HCT116 (cell line): ENCODE data around the gene AOC1. TPM values are rescaled to one million over a fixed set of nuclear protein-coding genes. Genes with fewer than 3 reads are reported as not detected.

Experiments
- ATAC-seq: fragments of 200-7000 bp; cut with Tn5 transposase; 2 replicates; pipeline ENCODE4 v1.9.1; 2020; ENCODE audit warnings: mild to moderate bottlenecking, moderate library complexity
- BruUV-seq: library from RNA; stranded (reverse); fragments of 400-500 nt; replicated peaks from 2 replicates; lab custom pipeline; 2021; lab: Mats Ljungman, UMichigan
- CTCF ChIA-PET: fragments of 300-600 bp; sonication (Branson Sonifier 250); formaldehyde crosslinking; loops from one replicate; lab custom pipeline; 2021; ENCODE audit warnings: antibody characterized with exemption; lab: Charles Lee
- POLR2A ChIA-PET: fragments of 300-600, 350-600 bp; sonication (Branson Sonifier 250); formaldehyde crosslinking; loops from one replicate; lab custom pipeline; 2021; ENCODE audit warnings: antibody characterized with exemption; lab: Charles Lee
- RAD21 ChIA-PET, 2 experiments: fragments of 300-600 bp; sonication (Branson Sonifier 250); formaldehyde crosslinking; loops; one replicate each; lab custom pipeline; 2023; ENCODE audit warnings: low total read pairs in 2 of 2; ENCODE audit not compliant: uncharacterized antibody in 2 of 2, unreplicated experiment in 2 of 2, low non-redundant PET in 1 of 2; lab: Charles Lee
- DNase-seq: peaks from one replicate; pipeline ENCODE4 v3.0.0-alpha.2; 2010; ENCODE audit warnings: low read depth, low spot score
- H2AFZ ChIP-seq: fragments of 200-600 bp; shearing (Covaris generic), sonication (generic); 2 replicates; pipeline ENCODE4 v1.6.1; 2017; ENCODE audit warnings: low read depth, mixed run types, mixed read lengths, antibody characterized with exemption, low read length; ENCODE audit not compliant: poor library complexity, severe bottlenecking
- H3K27ac ChIP-seq: 2 replicates; pipeline ENCODE4 v1.5.1; 2012; ENCODE audit warnings: low read depth, low read length
- H3K27me3 ChIP-seq: fragments of 200-600 bp; sonication (generic); 2 replicates; pipeline ENCODE4 v1.6.1; 2016; ENCODE audit warnings: mixed run types, low read length, mixed read lengths; ENCODE audit not compliant: insufficient read depth
- H3K36me3 ChIP-seq, 2 experiments: fragments of 200-500 bp in 1 of 2; fragments of 200-600 bp in 1 of 2; sonication (Bioruptor generic) in 1 of 2; sonication (generic) in 1 of 2; 2 replicates each; pipeline versions ENCODE4 v1.5.1 to v1.6.1; 2014 to 2016; ENCODE audit warnings: low read length in 2 of 2, inconsistent platforms in 1 of 2, mixed read lengths in 1 of 2, mixed run types in 1 of 2; ENCODE audit not compliant: insufficient read depth in 2 of 2, control insufficient read depth in 1 of 2
- H3K4me1 ChIP-seq, 2 experiments: fragments of 200-600 bp in 1 of 2; sonication (generic) in 1 of 2; 2 replicates each; pipeline versions ENCODE4 v1.5.1 to v1.6.1; 2012 to 2017; ENCODE audit warnings: low read length in 2 of 2, inconsistent platforms in 1 of 2, mild to moderate bottlenecking in 1 of 2, mixed read lengths in 1 of 2, mixed run types in 1 of 2, moderate library complexity in 1 of 2; ENCODE audit not compliant: insufficient read depth in 2 of 2, control insufficient read depth in 1 of 2
- H3K4me2 ChIP-seq: fragments of 200-600 bp; sonication (generic); 2 replicates; pipeline ENCODE4 v1.6.1; 2017; ENCODE audit warnings: mixed run types, low read length, mixed read lengths
- H3K4me3 ChIP-seq, 2 experiments: fragments of 200-600 bp in 1 of 2; sonication (generic) in 1 of 2; replicated peaks in 1 of 2; 2 replicates each; pipeline ENCODE4 v1.5.1; 2011 to 2016; ENCODE audit warnings: low read length in 2 of 2, control low read depth in 1 of 2, low read depth in 1 of 2, mild to moderate bottlenecking in 1 of 2, mixed read lengths in 1 of 2, mixed run types in 1 of 2
- H3K79me2 ChIP-seq: fragments of 200-600 bp; sonication (generic); 2 replicates; pipeline ENCODE4 v1.6.1; 2017; ENCODE audit warnings: mild to moderate bottlenecking, mixed run types, low read length, moderate library complexity, mixed read lengths; ENCODE audit not compliant: insufficient read depth
- H3K9ac ChIP-seq: fragments of 200-600 bp; sonication (generic); 2 replicates; pipeline ENCODE4 v1.6.1; 2016; ENCODE audit warnings: low read length, mixed read lengths
- H3K9me2 ChIP-seq: fragments of 200-600 bp; sonication (generic), shearing (Covaris generic); 2 replicates; pipeline ENCODE4 v1.6.1; 2017; ENCODE audit warnings: mixed run types, mild to moderate bottlenecking, moderate library complexity; ENCODE audit not compliant: insufficient read depth
- H3K9me3 ChIP-seq, 2 experiments: fragments of 200-500 bp in 1 of 2; fragments of 200-600 bp in 1 of 2; sonication (Bioruptor generic) in 1 of 2; sonication (generic) in 1 of 2; 2 replicates each; pipeline ENCODE4 v1.6.1; 2014 to 2017; ENCODE audit warnings: low read length in 2 of 2, mixed read lengths in 2 of 2, inconsistent platforms in 1 of 2, low read depth in 1 of 2, mild to moderate bottlenecking in 1 of 2, mixed run types in 1 of 2, moderate library complexity in 1 of 2; ENCODE audit not compliant: control insufficient read depth in 1 of 2, insufficient read depth in 1 of 2
- H4K20me1 ChIP-seq: fragments of 200-600 bp; sonication (generic), shearing (Covaris generic); 2 replicates; pipeline ENCODE4 v1.6.1; 2017; ENCODE audit warnings: mixed run types, mild to moderate bottlenecking, moderate library complexity; ENCODE audit not compliant: insufficient read depth
- CBX3 ChIP-seq: IDR thresholded peaks from 2 replicates; pipeline ENCODE4 v1.6.1; 2012; ENCODE audit warnings: low read depth
- CEBPB ChIP-seq: IDR thresholded peaks from 2 replicates; pipeline ENCODE4 v1.6.1; 2012; ENCODE audit warnings: low read depth
- ELF1 ChIP-seq: IDR thresholded peaks from 2 replicates; pipeline ENCODE4 v1.6.1; 2012; ENCODE audit warnings: low read depth, borderline replicate concordance
- EZH2phosphoT487 ChIP-seq: fragments of 200-600 bp; IDR thresholded peaks from 2 replicates; pipeline ENCODE4 v1.6.1; 2018; ENCODE audit warnings: antibody characterized with exemption, borderline replicate concordance
- FOSL1 ChIP-seq: IDR thresholded peaks from 2 replicates; pipeline ENCODE4 v1.6.1; 2012; ENCODE audit warnings: low read depth
- JUND ChIP-seq: IDR thresholded peaks from 2 replicates; pipeline ENCODE4 v1.6.1; 2012
- POLR2A ChIP-seq: IDR thresholded peaks from 2 replicates; pipeline ENCODE4 v1.7.0; 2011; ENCODE audit warnings: borderline replicate concordance; ENCODE audit not compliant: insufficient read depth, insufficient read length; ENCODE audit errors: extremely low read depth
- POLR2AphosphoS5 ChIP-seq: IDR thresholded peaks from 2 replicates; pipeline ENCODE4 v1.6.1; 2011; ENCODE audit warnings: mild to moderate bottlenecking, low read depth, low read length, moderate library complexity
- RAD21 ChIP-seq: IDR thresholded peaks from 2 replicates; pipeline ENCODE4 v1.6.1; 2012; ENCODE audit warnings: low read depth, mild to moderate bottlenecking
- SIN3A ChIP-seq: IDR thresholded peaks from 2 replicates; pipeline ENCODE4 v1.6.1; 2012; ENCODE audit warnings: low read depth
- SP1 ChIP-seq: IDR thresholded peaks from 2 replicates; pipeline ENCODE4 v1.6.1; 2012; ENCODE audit warnings: low read depth
- SRF ChIP-seq: IDR thresholded peaks from 2 replicates; pipeline ENCODE4 v1.6.1; 2012; ENCODE audit warnings: low read depth
- TCF7L2 ChIP-seq: IDR thresholded peaks from 2 replicates; pipeline ENCODE4 v1.7.0; 2011; ENCODE audit warnings: borderline replicate concordance, inconsistent platforms; ENCODE audit not compliant: insufficient read depth, insufficient read length; ENCODE audit errors: extremely low read depth
- YY1 ChIP-seq: IDR thresholded peaks from 2 replicates; pipeline ENCODE4 v1.6.1; 2011; ENCODE audit warnings: low read length, low read depth, moderate library complexity, mild to moderate bottlenecking; ENCODE audit not compliant: insufficient replicate concordance; ENCODE audit errors: extremely low read depth
- ZBTB33 ChIP-seq: IDR thresholded peaks from 2 replicates; pipeline ENCODE4 v1.6.1; 2011; ENCODE audit warnings: mild to moderate bottlenecking, low read length, moderate library complexity; ENCODE audit not compliant: insufficient replicate concordance; ENCODE audit errors: extremely low read depth
- ZFX ChIP-seq: fragments of 450-650 bp; IDR thresholded peaks from 2 replicates; pipeline ENCODE4 v1.6.1; 2017
- ZNF274 ChIP-seq: fragments of 200-500 bp; sonication (Bioruptor generic); IDR thresholded peaks from 2 replicates; pipeline ENCODE4 v1.6.1; 2014; ENCODE audit warnings: mild to moderate bottlenecking, low read depth, low read length, inconsistent platforms
- intact Hi-C: fragments of 100-400 bp; cut with micrococcal nuclease; formaldehyde crosslinking; loops from 2 replicates; pipeline ENCODE4 v1.10.0; 2022
- total RNA-seq: library from RNA; stranded (reverse); gene quantifications from one replicate; pipeline ENCODE4 v1.2.1, GENCODE V29; 2021; ENCODE audit not compliant: unreplicated experiment
- TF ChIP-seq, protein P1 (sequence below): IDR thresholded peaks from 2 replicates; pipeline ENCODE4 v1.6.1; 2012; ENCODE audit warnings: low read depth
- TF ChIP-seq, protein P2 (sequence below): IDR thresholded peaks from 2 replicates; pipeline ENCODE4 v1.6.1; 2012
- TF ChIP-seq, protein P3 (sequence below): IDR thresholded peaks from 2 replicates; pipeline ENCODE4 v1.6.1; 2012

Gene AOC1
- total RNA-seq, 1 experiment from 2014 or later: 0.37 TPM

GRCh38 chr7:150871601-150872000 lies 19.3 kb downstream of the AOC1 start:
- H3K9me2 ChIP-seq: no peaks in the 10 kb centered on the region
- H3K36me3 ChIP-seq: no peaks in the 10 kb centered on the region
- POLR2A ChIA-PET: no interaction called here
- RAD21 ChIA-PET: no interaction called here
- no peak for TF ChIP-seq SP1
- TF ChIP-seq, protein P1, sequence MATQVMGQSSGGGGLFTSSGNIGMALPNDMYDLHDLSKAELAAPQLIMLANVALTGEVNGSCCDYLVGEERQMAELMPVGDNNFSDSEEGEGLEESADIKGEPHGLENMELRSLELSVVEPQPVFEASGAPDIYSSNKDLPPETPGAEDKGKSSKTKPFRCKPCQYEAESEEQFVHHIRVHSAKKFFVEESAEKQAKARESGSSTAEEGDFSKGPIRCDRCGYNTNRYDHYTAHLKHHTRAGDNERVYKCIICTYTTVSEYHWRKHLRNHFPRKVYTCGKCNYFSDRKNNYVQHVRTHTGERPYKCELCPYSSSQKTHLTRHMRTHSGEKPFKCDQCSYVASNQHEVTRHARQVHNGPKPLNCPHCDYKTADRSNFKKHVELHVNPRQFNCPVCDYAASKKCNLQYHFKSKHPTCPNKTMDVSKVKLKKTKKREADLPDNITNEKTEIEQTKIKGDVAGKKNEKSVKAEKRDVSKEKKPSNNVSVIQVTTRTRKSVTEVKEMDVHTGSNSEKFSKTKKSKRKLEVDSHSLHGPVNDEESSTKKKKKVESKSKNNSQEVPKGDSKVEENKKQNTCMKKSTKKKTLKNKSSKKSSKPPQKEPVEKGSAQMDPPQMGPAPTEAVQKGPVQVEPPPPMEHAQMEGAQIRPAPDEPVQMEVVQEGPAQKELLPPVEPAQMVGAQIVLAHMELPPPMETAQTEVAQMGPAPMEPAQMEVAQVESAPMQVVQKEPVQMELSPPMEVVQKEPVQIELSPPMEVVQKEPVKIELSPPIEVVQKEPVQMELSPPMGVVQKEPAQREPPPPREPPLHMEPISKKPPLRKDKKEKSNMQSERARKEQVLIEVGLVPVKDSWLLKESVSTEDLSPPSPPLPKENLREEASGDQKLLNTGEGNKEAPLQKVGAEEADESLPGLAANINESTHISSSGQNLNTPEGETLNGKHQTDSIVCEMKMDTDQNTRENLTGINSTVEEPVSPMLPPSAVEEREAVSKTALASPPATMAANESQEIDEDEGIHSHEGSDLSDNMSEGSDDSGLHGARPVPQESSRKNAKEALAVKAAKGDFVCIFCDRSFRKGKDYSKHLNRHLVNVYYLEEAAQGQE: no peak
- no peak for TF ChIP-seq ZBTB33
- no peak for TF ChIP-seq TCF7L2
- TF ChIP-seq CBX3: no peak
- TF ChIP-seq ZNF274: no peak
- TF ChIP-seq, protein P2, sequence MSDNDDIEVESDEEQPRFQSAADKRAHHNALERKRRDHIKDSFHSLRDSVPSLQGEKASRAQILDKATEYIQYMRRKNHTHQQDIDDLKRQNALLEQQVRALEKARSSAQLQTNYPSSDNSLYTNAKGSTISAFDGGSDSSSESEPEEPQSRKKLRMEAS: no peak
- TF ChIP-seq FOSL1: no peak
- no peak for TF ChIP-seq YY1
- TF ChIP-seq, protein P3, sequence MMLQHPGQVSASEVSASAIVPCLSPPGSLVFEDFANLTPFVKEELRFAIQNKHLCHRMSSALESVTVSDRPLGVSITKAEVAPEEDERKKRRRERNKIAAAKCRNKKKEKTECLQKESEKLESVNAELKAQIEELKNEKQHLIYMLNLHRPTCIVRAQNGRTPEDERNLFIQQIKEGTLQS: no peak
- TF ChIP-seq SIN3A: no peak
- TF ChIP-seq ELF1: no peak
- TF ChIP-seq RAD21: no peak
- no peak for TF ChIP-seq POLR2AphosphoS5
- no peak for TF ChIP-seq ZFX
- TF ChIP-seq EZH2phosphoT487: no peak
- TF ChIP-seq CEBPB: no peak
- TF ChIP-seq JUND: no peak
- TF ChIP-seq SRF: no peak
- no peak for TF ChIP-seq POLR2A
- no peaks in the 10 kb centered on the region for H3K79me2 ChIP-seq
- no peak overlapping the region for H3K27ac ChIP-seq
- H2AFZ ChIP-seq: no peak overlapping the region
- H3K4me1 ChIP-seq: peaks cover 0 to 4% of the 10 kb centered on the region in 2 experiments; a peak in 2 of 4 replicates
- DNase-seq: no peak
- no peaks in the 10 kb centered on the region for H4K20me1 ChIP-seq
- BruUV-seq: no TSS peak
- H3K27me3 ChIP-seq: peaks cover 14% of the 10 kb centered on the region
- no peak overlapping the region for H3K9ac ChIP-seq
- ATAC-seq: no peak
- intact Hi-C loops: loop anchor here (10.0 kb wide), 1 partner anchor 417 kb away; the partner anchor contains the start of gene GIMAP8
- H3K9me3 ChIP-seq: no peaks in the 10 kb centered on the region
- CTCF ChIA-PET: no interaction called here
- H3K4me3 ChIP-seq: no peak overlapping the region
- no peak overlapping the region for H3K4me2 ChIP-seq
